ENCODE results near the gene DNASE2B. TPM values are rescaled to one million over a fixed set of nuclear protein-coding genes. Genes with fewer than 3 reads are reported as not detected.

The DNASE2B gene
- not detected for total RNA-seq

GRCh38 chr1:84398175-84399155, at the start of gene DNASE2B:
DNASE2B (plus strand) TSS chr1:84398484; CDS start chr1:84398565, 81 bp downstream.

Other genes starting within 250 kb of the DNASE2B start
- gene SAMD13, start 96.8 kb upstream of the DNASE2B start, total RNA-seq = under 1 TPM; 0.24 to 0.40 TPM
- gene RPF1, start 80.8 kb downstream of the DNASE2B start, total RNA-seq = 10 to 100 TPM; 38.0 to 42.5 TPM
- 1 to 10 TPM; 2.7 to 3.5 TPM for gene SPATA1, start 107.9 kb downstream of the DNASE2B start, total RNA-seq
- 10 to 100 TPM; 82.1 to 85.0 TPM for gene GNG5, start 108.1 kb downstream of the DNASE2B start, total RNA-seq
- 10 to 100 TPM; 15.2 to 15.9 TPM for gene CTBS, start 176.0 kb downstream of the DNASE2B start, total RNA-seq

Data from activated naive CD4-positive, alpha-beta T cell treated with anti-CD3 and anti-CD28 coated beads, Interleukin-2, amount 10 ng/mL, durations not matched to agents 5 hours and 36 hours (primary cell).